PC-9 (cell line): Measurements from ENCODE around the gene SAMSN1. TPM values are rescaled to one million over a fixed set of nuclear protein-coding genes. Genes with fewer than 3 reads are reported as not detected.

Source experiments
- BruUV-seq: library from RNA; stranded (reverse); fragments of 400-500 nt; replicated peaks from 2 replicates; lab custom pipeline; 2021; lab: Mats Ljungman, UMichigan
- CTCF ChIA-PET: fragments of 300-600 bp; sonication (Branson Sonifier 250); formaldehyde crosslinking; loops from one replicate; lab custom pipeline; 2022; ENCODE audit warnings: antibody characterized with exemption; lab: Charles Lee
- POLR2A ChIA-PET: fragments of 300-600 bp; sonication (Branson Sonifier 250); formaldehyde crosslinking; loops from one replicate; lab custom pipeline; 2022; ENCODE audit warnings: antibody characterized with exemption; ENCODE audit not compliant: unreplicated experiment; lab: Charles Lee
- DNase-seq, 2 experiments: peaks; one replicate each; pipeline versions ENCODE4 v3.0.0 to v3.0.0-alpha.2; 2015 to 2022; ENCODE audit warnings: mixed read lengths in 1 of 2
- H2AFZ ChIP-seq: fragments of 200-600 bp; sonication (generic); 2 replicates; pipeline ENCODE4 v1.8.1; 2017; ENCODE audit warnings: antibody characterized with exemption
- H3F3A ChIP-seq: fragments of 200-600 bp; sonication (generic); 2 replicates; pipeline ENCODE4 v1.8.1; 2017; ENCODE audit warnings: antibody characterized with exemption, mild to moderate bottlenecking, low read depth; ENCODE audit not compliant: insufficient read depth
- H3K27ac ChIP-seq: fragments of 200-600 bp; sonication (generic); 2 replicates; pipeline ENCODE4 v1.6.1; 2016; ENCODE audit warnings: mixed run types
- H3K27me3 ChIP-seq: fragments of 200-600 bp; sonication (generic); 2 replicates; pipeline ENCODE4 v1.6.1; 2016; ENCODE audit warnings: low read depth, mixed run types; ENCODE audit not compliant: insufficient read depth
- H3K36me3 ChIP-seq: fragments of 200-600 bp; sonication (generic); 2 replicates; pipeline ENCODE4 v1.6.1; 2016; ENCODE audit warnings: low read depth, mixed run types
- H3K4me1 ChIP-seq: fragments of 200-600 bp; sonication (generic); replicated peaks from 2 replicates; pipeline ENCODE4 v1.6.1; 2016; ENCODE audit warnings: mixed run types; ENCODE audit not compliant: insufficient read depth
- H3K4me2 ChIP-seq: fragments of 200-600 bp; sonication (generic); 2 replicates; pipeline ENCODE4 v1.6.1; 2017; ENCODE audit warnings: mixed run types
- H3K4me3 ChIP-seq: fragments of 200-600 bp; sonication (generic); 2 replicates; pipeline ENCODE4 v1.6.1; 2016; ENCODE audit warnings: mixed run types
- H3K79me2 ChIP-seq: fragments of 200-600 bp; sonication (generic); 2 replicates; pipeline ENCODE4 v1.6.1; 2017; ENCODE audit warnings: low read depth, mixed run types
- H3K9me2 ChIP-seq: fragments of 200-600 bp; sonication (generic); 2 replicates; pipeline ENCODE4 v1.8.1; 2017; ENCODE audit warnings: mild to moderate bottlenecking; ENCODE audit not compliant: insufficient read depth
- H3K9me3 ChIP-seq: fragments of 200-600 bp; sonication (generic); 2 replicates; pipeline ENCODE4 v1.8.1; 2016; ENCODE audit warnings: low read depth; ENCODE audit not compliant: insufficient read depth
- H4K20me1 ChIP-seq: fragments of 200-600 bp; sonication (generic); 2 replicates; pipeline ENCODE4 v1.8.1; 2017; ENCODE audit not compliant: insufficient read depth
- EZH2 ChIP-seq: fragments of 200-600 bp; sonication (generic); IDR thresholded peaks from 2 replicates; pipeline ENCODE4 v1.8.0; 2017; ENCODE audit warnings: antibody characterized with exemption, low read depth
- intact Hi-C: fragments of 100-400 bp; cut with micrococcal nuclease; formaldehyde crosslinking; loops from one replicate; pipeline ENCODE4 v1.10.0; 2022; ENCODE audit not compliant: unreplicated experiment
- total RNA-seq: library from RNA; stranded (reverse); gene quantifications from 2 replicates; pipeline ENCODE4 v1.2.3, GENCODE V29; 2021
- TF ChIP-seq, protein P1 (sequence below): fragments of 200-600 bp; sonication (generic); conservative IDR thresholded peaks from 2 replicates; pipeline ENCODE4 v1.6.1; 2017; ENCODE audit warnings: mixed run types, antibody characterized with exemption, mild to moderate bottlenecking, moderate library complexity

The SAMSN1 gene
- total RNA-seq, 1 experiment from 2014 or later = 0.41 TPM

- POLR2A ChIA-PET = no interaction called here
Measured at GRCh38 chr21:14454016-14455009, 91.8 kb downstream of the SAMSN1 start.

GRCh38 chr21:14453339-14454015 is 92.6 kb downstream of the SAMSN1 start:
- Histone ChIP-seq H2AFZ (no peak overlapping the region), H3K9me2 (no peaks in the 10 kb centered on the region), H3K36me3 (no peaks in the 10 kb centered on the region), H3K9me3 (no peaks in the 10 kb centered on the region), H4K20me1 (no peaks in the 10 kb centered on the region), H3K4me2 (no peak overlapping the region), H3K27ac (no peak overlapping the region), H3K4me1 (no peaks in the 10 kb centered on the region), H3K4me3 (no peak overlapping the region), H3F3A (no peaks in the 10 kb centered on the region), H3K27me3 (no peaks in the 10 kb centered on the region), H3K79me2 (no peaks in the 10 kb centered on the region)
- DNase-seq = no peak
- intact Hi-C loops = no loop called here
- TF ChIP-seq, protein P1, sequence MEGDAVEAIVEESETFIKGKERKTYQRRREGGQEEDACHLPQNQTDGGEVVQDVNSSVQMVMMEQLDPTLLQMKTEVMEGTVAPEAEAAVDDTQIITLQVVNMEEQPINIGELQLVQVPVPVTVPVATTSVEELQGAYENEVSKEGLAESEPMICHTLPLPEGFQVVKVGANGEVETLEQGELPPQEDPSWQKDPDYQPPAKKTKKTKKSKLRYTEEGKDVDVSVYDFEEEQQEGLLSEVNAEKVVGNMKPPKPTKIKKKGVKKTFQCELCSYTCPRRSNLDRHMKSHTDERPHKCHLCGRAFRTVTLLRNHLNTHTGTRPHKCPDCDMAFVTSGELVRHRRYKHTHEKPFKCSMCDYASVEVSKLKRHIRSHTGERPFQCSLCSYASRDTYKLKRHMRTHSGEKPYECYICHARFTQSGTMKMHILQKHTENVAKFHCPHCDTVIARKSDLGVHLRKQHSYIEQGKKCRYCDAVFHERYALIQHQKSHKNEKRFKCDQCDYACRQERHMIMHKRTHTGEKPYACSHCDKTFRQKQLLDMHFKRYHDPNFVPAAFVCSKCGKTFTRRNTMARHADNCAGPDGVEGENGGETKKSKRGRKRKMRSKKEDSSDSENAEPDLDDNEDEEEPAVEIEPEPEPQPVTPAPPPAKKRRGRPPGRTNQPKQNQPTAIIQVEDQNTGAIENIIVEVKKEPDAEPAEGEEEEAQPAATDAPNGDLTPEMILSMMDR = no peak
- TF ChIP-seq EZH2 = no peak
- ChIA-PET CTCF (no interaction called here), POLR2A (no interaction called here)
- BruUV-seq = no TSS peak

More at GRCh38 chr21:14454016-14455009, 91.8 kb downstream of the SAMSN1 start:
- Histone ChIP-seq H3K27me3 (no peaks in the 10 kb centered on the region), H3K79me2 (no peaks in the 10 kb centered on the region), H4K20me1 (no peaks in the 10 kb centered on the region), H3F3A (no peaks in the 10 kb centered on the region), H2AFZ (no peak overlapping the region; the same call in 1 of the 2 replicates), H3K4me3 (no peak overlapping the region), H3K9me3 (no peaks in the 10 kb centered on the region), H3K36me3 (no peaks in the 10 kb centered on the region), H3K9me2 (no peaks in the 10 kb centered on the region), H3K27ac (no peak overlapping the region), H3K4me1 (no peaks in the 10 kb centered on the region), H3K4me2 (no peak overlapping the region)
- no peak for TF ChIP-seq EZH2
- TF ChIP-seq, protein P1 = no peak
- BruUV-seq = no TSS peak
- intact Hi-C loops = no loop called here
- CTCF ChIA-PET = no interaction called here
- no peak for DNase-seq

- Histone ChIP-seq H3K27me3 (no peaks in the 10 kb centered on the region), H3K79me2 (no peaks in the 10 kb centered on the region), H3F3A (no peaks in the 10 kb centered on the region), H3K4me2 (no peak overlapping the region), H4K20me1 (no peaks in the 10 kb centered on the region), H3K4me1 (no peaks in the 10 kb centered on the region), H3K9me3 (no peaks in the 10 kb centered on the region), H3K4me3 (no peak overlapping the region), H3K27ac (no peak overlapping the region), H2AFZ (no peak overlapping the region), H3K9me2 (no peaks in the 10 kb centered on the region), H3K36me3 (no peaks in the 10 kb centered on the region)
- intact Hi-C loops = no loop called here
- CTCF ChIA-PET = no interaction called here
- TF ChIP-seq EZH2 = no peak
- TF ChIP-seq, protein P1 = no peak
- BruUV-seq = no TSS peak
- no peak for DNase-seq
- POLR2A ChIA-PET = interaction anchor here (0.8 kb wide), 1 partner anchor 81 kb away, joined by 20 read pairs; no protein-coding TSS in a partner anchor
Measured at GRCh38 chr21:14452727-14453241, 93.3 kb downstream of the SAMSN1 start.
